GM21447 (cell line): ENCODE results near the gene TP73.
"Not testable (repeated sequence)": the region's sequence is repeated elsewhere in the genome, so short reads cannot be mapped to it uniquely, and the experiment has no call there.

ENCODE experiments used
- ATAC-seq: cut with Tn5 transposase; IDR thresholded peaks from one replicate; pipeline ENCODE4 v1.9.1; 2021; ENCODE audit not compliant: unreplicated experiment

TP73 gene

GRCh38 chr1:3724416-3725030, 72.2 kb downstream of the TP73 start:
- not testable (repeated sequence) for ATAC-seq

GRCh38 chr1:3725366-3725765, 73.0 kb downstream of the TP73 start:
- ATAC-seq: no peak

- ATAC-seq: no peak
Observed at GRCh38 chr1:3727042-3727824, 74.9 kb downstream of the TP73 start.

GRCh38 chr1:3727825-3728776, 75.8 kb downstream of the TP73 start:
- ATAC-seq: no peak

GRCh38 chr1:3729594-3730542, 77.6 kb downstream of the TP73 start:
- ATAC-seq: no peak

- ATAC-seq: no peak
Observed at GRCh38 chr1:3730543-3731247, 78.4 kb downstream of the TP73 start.

- ATAC-seq: no peak
Observed at GRCh38 chr1:3731583-3732433, 79.5 kb downstream of the TP73 start.

GRCh38 chr1:3732434-3733093, 80.2 kb downstream of the TP73 start:
- ATAC-seq: no peak

GRCh38 chr1:3733094-3733882, 81.0 kb downstream of the TP73 start:
- ATAC-seq: no peak

- ATAC-seq: no peak
Observed at GRCh38 chr1:3733883-3734589, 81.7 kb downstream of the TP73 start.

GRCh38 chr1:3734602-3735001, 82.3 kb downstream of the TP73 start:
- ATAC-seq: no peak

- no peak for ATAC-seq
Observed at GRCh38 chr1:3735027-3735681, 82.8 kb downstream of the TP73 start.

GRCh38 chr1:3735688-3736087, 83.4 kb downstream of the TP73 start:
- no peak for ATAC-seq

- ATAC-seq: no peak
Observed at GRCh38 chr1:3736131-3736561, 83.8 kb downstream of the TP73 start.

- ATAC-seq: no peak
Observed at GRCh38 chr1:3736708-3737107, 84.4 kb downstream of the TP73 start.

- no peak for ATAC-seq
Observed at GRCh38 chr1:3738943-3739342, 86.6 kb downstream of the TP73 start.
